RCC 7860 (cell line): ENCODE measurements around the gene CDH26.

Experiments used
- DNase-seq: peaks from one replicate; pipeline ENCODE4 v3.0.0-alpha.2; 2015; ENCODE audit warnings: low spot score
- FAIRE-seq: peaks from 2 replicates; lab custom pipeline; 2012; peaks lifted over from hg19 to GRCh38; lab: Jason Lieb, UNC

CDH26 gene

GRCh38 chr20:59958123-59958522, at the start of gene CDH26:
CDH26 (plus strand) TSS chr20:59958423; CDS start chr20:59958727, 304 bp downstream.
- FAIRE-seq (no peak), DNase-seq (no peak)

- no peak for FAIRE-seq
- DNase-seq, result no peak
These were observed 49.4 kb upstream of the CDH26 start for GRCh38 chr20:59908855-59909254.

DNA sequence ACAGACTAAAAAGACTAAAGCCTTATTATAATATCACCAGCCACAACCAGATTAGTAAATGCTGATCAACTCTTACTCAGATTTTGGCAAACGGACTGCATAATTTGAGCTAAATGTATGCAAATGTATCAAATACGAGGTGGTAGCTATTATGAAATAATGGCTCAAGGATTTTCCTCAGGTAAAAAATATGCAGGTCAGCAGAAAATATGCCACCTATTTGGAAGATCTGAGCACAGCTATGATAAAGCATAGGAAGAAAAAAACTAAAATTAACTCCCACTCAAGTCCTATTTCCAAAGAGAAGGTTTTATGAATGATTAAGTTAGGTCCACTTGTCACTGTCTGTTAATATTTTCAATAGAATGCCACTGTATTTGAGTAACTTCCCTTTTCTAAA, 47.2 kb upstream of the CDH26 start:
- DNase-seq (no peak), FAIRE-seq (no peak)

- DNase-seq, result no peak
- no peak for FAIRE-seq
These were observed 45.6 kb upstream of the CDH26 start for GRCh38 chr20:59912609-59913008.

DNA sequence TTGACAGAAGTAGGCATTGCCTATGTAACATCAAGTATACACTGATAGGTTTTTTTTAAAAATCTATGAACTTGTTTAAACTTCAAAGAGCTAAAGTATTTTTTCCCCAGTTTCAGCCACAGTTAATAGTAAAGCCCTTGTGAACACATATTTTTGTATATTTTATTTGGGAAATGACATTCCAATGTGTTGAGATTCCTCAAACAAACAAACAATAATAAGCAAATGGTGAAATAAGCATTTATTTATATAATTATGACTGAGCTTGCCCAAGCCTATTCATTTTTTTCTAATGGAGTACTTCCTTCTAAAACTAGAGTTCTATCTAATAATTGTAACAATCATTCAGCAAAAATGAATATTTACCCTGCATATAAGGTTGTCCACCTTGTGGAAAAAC, 37.3 kb upstream of the CDH26 start:
- FAIRE-seq, result no peak

DNA sequence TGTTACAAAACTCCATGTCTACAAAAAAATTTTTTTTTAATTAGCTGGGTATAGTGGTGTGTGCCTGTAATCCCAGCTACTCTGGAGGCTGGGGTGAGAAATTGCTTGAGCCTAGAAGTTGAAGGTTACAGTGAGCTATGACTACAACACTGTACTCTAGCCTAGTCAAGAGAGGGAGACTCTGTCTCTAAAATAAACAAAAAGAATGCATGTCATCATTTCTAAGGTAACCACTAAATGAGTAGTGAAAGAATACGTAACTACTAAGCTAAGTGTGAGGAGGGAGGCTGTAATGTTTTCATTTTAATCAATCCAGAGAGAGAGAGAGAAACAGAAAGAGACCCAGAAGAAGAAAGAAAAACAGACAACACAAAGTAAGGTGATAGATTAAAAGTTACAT, 34.7 kb upstream of the CDH26 start:
- DNase-seq (no peak), FAIRE-seq (no peak)

More for the DNA sequence above, 37.3 kb upstream of the CDH26 start:
- no peak for DNase-seq

- FAIRE-seq (no peak), DNase-seq (no peak)
These were observed 32.9 kb upstream of the CDH26 start for GRCh38 chr20:59925359-59925758.

GRCh38 chr20:59925899-59926298, 32.3 kb upstream of the CDH26 start:
- no peak for FAIRE-seq
- DNase-seq, result no peak

- no peak for FAIRE-seq
- no peak for DNase-seq
These were observed 26.5 kb upstream of the CDH26 start for GRCh38 chr20:59931511-59932312.

- no peak for FAIRE-seq
These were observed 25.5 kb upstream of the CDH26 start for GRCh38 chr20:59932616-59933295.

DNA sequence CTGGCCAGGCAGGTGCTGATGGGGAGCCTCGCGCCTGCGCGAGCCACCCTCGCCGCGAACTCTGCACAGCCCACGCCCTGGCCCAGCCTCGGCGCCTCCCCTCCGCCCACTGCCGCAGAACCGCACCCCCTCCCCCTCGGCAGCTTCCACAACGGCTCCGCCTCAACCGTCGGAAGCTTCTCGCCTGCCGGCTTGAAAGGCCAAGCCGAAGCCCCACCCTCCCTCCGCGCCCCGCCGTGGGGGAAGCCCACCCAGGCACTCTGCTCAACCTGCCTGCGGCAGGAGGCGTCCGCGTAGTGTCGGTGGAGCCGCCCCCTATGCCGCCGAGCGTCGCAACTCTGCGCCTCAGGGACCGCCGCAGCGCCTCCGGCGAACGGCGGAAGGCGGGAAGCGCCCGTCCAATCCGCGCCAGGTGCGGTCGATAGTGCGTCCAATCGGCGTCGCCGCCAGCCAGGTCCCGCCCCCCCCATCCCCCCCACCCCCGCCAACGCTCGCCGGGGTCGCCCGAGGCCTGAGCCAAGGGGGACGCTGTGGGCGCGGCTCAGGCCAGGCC, 24.9 kb upstream of the CDH26 start, which contains the start of gene SYCP2:
TSS of gene SYCP2 (minus strand) at position 342 of the 553 bp plus-strand sequence. CDS start 11,224 bp downstream, outside the sequence.
- no peak for DNase-seq
- FAIRE-seq, result no peak

More at GRCh38 chr20:59932616-59933295, 25.5 kb upstream of the CDH26 start:
- no peak for DNase-seq

GRCh38 chr20:59933849-59934585, 24.2 kb upstream of the CDH26 start:
- DNase-seq (peak; percentile 9), FAIRE-seq (no peak)

GRCh38 chr20:59935457-59936185, 22.6 kb upstream of the CDH26 start:
- DNase-seq (no peak), FAIRE-seq (no peak)

DNA sequence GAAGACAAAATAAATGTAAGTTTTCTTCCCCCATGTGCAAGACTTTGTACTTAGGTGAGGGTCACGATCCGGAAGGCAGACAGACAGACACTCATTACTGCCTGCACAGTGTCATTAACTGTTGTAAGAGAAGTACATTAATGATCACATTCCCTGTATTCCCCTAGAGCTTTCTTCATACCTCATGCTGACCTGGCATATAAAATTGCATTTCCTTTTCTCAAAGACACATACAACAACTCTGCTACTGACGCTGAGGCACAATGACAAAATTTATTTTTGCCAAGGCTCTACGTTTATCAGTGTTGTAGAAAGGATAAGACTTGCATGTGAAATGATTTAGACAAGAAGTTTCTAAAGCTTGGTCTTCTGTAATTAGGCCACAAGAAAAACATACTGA, 21.8 kb upstream of the CDH26 start:
- FAIRE-seq (no peak), DNase-seq (no peak)

DNA sequence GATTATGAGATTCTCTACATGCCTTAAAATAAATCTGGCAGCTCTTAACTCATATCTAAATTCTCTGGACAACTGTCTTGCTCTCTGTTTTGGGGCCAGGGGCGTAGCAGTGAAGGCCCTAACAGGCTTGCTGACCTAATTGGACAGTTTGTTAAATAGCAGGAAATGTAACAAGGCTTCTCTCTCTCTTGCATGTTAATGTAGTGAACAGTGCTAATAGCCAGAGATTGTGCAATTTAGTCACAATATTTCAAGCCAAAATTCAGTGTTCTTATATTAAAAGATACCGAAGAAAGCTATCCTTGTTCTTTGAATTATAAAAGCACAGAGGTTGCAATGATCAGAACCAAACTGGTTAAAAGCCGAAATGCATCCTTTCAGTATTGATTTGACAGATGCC, 21.1 kb upstream of the CDH26 start:
- no peak for FAIRE-seq
- DNase-seq, result no peak

DNA sequence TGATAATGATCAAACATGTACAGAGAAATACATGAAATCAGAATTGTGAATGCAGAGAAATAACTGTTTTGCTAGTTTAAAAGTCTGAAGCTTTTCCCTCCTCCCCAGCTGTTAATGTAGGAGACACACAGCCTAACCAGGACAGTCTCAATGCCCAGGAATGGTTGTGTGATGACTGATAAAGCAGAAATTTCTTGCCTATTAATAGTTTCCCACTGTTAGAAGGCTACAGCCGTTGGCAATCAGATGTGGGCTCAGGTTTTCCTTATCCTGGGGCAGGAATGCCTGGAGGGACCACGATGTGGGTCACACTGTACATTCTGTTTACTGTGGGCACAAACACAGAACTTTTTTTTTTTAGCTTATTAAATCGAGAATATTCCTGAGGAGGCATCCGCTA, 20.0 kb upstream of the CDH26 start:
- DNase-seq, result peak; percentile 24
- FAIRE-seq, result no peak

GRCh38 chr20:59938696-59939051, 19.5 kb upstream of the CDH26 start:
- DNase-seq (peak; percentile 10), FAIRE-seq (no peak)

DNA sequence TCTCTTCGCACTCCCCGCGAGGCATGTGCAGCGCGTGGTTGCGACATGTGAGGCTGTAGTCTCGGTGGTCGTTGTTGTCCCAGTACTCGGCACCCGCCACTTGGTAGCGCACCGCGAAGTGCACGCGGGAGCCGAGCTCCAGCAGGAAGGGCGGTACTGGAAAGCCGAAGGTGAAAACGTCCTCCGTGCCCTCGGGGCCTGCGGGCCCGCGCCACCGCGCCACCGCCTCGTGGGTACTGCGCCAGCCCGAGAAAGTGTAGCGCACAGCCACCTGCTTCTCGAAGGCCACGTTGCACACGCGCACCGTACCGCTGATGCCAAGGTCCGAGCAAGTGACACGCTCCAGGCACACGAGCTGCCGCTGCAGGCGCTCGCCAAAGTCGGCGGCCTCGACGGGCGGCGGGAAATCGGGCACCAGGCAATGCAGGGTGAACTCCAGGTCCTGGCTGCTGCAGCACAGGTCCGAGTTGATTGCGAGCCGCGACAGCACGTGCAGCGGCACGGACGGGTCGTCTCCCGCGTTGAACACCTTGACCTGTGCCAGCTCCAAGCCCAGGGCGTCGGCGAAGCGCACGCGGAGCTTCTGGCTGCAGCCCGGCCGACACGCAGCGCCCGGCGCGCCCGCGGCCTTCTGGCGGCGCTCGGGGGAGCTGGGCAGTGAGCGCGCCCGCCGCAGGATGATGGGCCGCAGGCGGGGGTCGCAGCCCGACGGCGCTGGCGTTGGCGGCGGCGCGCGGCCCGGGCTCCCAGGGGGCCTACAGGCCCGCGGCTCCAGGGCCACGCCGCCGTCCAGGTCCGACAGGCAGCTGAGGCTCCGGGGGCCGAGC, 19.0 kb upstream of the CDH26 start:
- DNase-seq, result no peak
- FAIRE-seq, result no peak

- FAIRE-seq, result no peak
- no peak for DNase-seq
These were observed 18.4 kb upstream of the CDH26 start for GRCh38 chr20:59939879-59940128.
